Gastrocnemius medialis (tissue), 4 donors: ENCODE results near the gene PATJ.
"Not testable (repeated sequence)": the region's sequence is repeated elsewhere in the genome, so short reads cannot be mapped to it uniquely, and the experiment has no call there.

Source experiments
- POLR2A ChIP-seq, 2 donors: fragments of 450-650 bp; IDR thresholded peaks; one replicate each; pipeline ENCODE4 v1.6.1; 2017; ENCODE audit warnings: antibody characterized with exemption in 2 of 2, mild to moderate bottlenecking in 2 of 2, moderate library complexity in 2 of 2
- TF ChIP-seq, protein P1 (sequence below), 5 experiments: fragments of 450-650 bp in 3 of 5; fragments of 200-600 bp in 2 of 5; sonication (generic) in 2 of 5; IDR thresholded peaks in 4 of 5; conservative IDR thresholded peaks in 1 of 5; 1 replicate in 4 of 5; 2 replicates in 1 of 5; pipeline ENCODE4 v1.5.1; 2016 to 2019; ENCODE audit warnings: antibody characterized with exemption in 5 of 5, mild to moderate bottlenecking in 3 of 5, moderate library complexity in 3 of 5

DNA sequence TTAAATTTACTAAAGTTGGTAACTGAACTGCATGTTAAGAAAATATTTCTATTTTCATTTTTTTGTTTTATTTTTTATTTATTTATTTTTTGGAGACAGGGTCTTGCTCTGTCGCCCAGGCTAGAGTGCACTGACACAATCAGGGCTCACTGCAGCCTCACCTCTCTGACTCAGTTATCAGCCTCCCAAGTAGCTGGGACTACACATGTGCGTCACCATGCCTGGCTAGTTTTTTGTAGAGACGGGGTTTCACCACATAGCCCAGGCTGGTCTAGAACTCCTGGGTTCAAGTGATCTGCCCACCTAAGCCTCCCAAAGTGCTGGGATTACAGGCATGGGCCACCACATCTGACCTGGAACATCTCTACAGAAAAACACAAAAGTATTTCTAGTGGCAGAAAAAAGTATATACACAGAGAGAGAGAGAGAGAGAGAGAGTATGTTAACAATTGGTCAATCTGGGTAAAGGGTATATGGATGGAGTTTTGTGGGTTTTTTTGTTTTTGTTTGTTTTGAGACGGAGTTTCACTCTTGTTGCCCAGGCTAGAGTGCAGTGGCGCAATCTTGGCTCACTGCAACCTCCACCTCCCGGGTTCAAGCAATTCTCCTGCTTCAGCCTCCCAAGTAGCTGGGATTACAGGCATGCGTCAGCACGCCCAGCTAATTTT is 23.1 kb upstream of the PATJ start:
- TF ChIP-seq, protein P1, sequence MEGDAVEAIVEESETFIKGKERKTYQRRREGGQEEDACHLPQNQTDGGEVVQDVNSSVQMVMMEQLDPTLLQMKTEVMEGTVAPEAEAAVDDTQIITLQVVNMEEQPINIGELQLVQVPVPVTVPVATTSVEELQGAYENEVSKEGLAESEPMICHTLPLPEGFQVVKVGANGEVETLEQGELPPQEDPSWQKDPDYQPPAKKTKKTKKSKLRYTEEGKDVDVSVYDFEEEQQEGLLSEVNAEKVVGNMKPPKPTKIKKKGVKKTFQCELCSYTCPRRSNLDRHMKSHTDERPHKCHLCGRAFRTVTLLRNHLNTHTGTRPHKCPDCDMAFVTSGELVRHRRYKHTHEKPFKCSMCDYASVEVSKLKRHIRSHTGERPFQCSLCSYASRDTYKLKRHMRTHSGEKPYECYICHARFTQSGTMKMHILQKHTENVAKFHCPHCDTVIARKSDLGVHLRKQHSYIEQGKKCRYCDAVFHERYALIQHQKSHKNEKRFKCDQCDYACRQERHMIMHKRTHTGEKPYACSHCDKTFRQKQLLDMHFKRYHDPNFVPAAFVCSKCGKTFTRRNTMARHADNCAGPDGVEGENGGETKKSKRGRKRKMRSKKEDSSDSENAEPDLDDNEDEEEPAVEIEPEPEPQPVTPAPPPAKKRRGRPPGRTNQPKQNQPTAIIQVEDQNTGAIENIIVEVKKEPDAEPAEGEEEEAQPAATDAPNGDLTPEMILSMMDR (IDR thresholded peaks at IDR 0.05 in 4 of 5, conservative IDR thresholded peaks at IDR 0.05 in 1 of 5): not testable (repeated sequence)
- TF ChIP-seq POLR2A (IDR thresholded peaks at IDR 0.05): not testable (repeated sequence)
